ENCODE measurements around the gene ACSM2A. TPM values are rescaled to one million over a fixed set of nuclear protein-coding genes. Genes with fewer than 3 reads are reported as not detected.
"Not testable (repeated sequence)": the region's sequence is repeated elsewhere in the genome, so short reads cannot be mapped to it uniquely, and the experiment has no call there.

Gene ACSM2A
- total and polyA plus RNA-seq, 9 of the 15 experiments (the other 6 are each of a cell fraction or from before 2014, with no cell fraction given) = 0.09 TPM; not detected in 8

DNA sequence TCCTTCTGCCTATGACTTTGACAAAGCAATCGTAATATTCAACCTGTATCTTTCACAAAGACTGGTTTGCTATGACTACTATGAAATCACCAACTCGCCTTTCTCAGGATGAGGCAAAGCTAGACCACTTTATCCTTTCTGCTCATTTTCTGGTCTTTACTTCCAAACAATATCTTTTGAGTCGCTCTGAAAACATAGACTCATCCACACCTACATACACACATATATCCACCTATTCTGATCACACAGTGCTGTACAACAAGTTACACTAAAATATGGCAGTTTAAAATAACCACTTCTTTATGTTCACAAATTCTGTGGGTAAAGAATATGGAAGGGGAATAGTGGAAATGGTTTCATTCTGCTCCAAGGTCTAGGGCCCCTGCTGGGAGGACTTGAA, 39.7 kb downstream of the ACSM2A start:
- FAIRE-seq; H3K36me3 ChIP-seq (ENCODE audit: control insufficient read depth, insufficient read depth, low read length); H2AFZ ChIP-seq (ENCODE audit: low read depth, low read length); H3K9me3 ChIP-seq (replicated peaks; ENCODE audit: control insufficient read depth, insufficient read depth, low read depth, low read length); POLR2A ChIA-PET; H3K4me1 ChIP-seq (replicated peaks in 1 of 2; ENCODE audit: control insufficient read depth in 2 of 2, insufficient read depth in 2 of 2, low read length in 2 of 2); DNase-seq (ENCODE audit: extremely low read depth in 1 of 4, low spot score in 3 of 4); intact Hi-C loops (cut with micrococcal nuclease); H3K27ac ChIP-seq (ENCODE audit: extremely low read depth, low read depth, low read length); H4K20me1 ChIP-seq (replicated peaks; ENCODE audit: control insufficient read depth, insufficient read depth, low read length); H3K9ac ChIP-seq (ENCODE audit: insufficient read depth in 1 of 2, low read depth in 2 of 2, low read length in 2 of 2); H3K4me3 ChIP-seq; ATAC-seq; H3K4me2 ChIP-seq (ENCODE audit: insufficient read depth, low read length); H3K27me3 ChIP-seq (ENCODE audit: control insufficient read depth in 2 of 2, insufficient read depth in 2 of 2, low read length in 2 of 2); in situ Hi-C loops (cut with MboI); H3K79me2 ChIP-seq (ENCODE audit: control insufficient read depth, insufficient read depth, low read length); CTCF ChIA-PET (ENCODE audit: low intra/inter-chr PET ratio); H3K9me1 ChIP-seq (ENCODE audit: control insufficient read depth, insufficient read depth, low read length); BruUV-seq (replicated peaks): not testable (repeated sequence)
- WGBS (ENCODE audit: insufficient coverage, low coverage, missing lambda C conversion rate) = no CpG with 5 or more reads among the region's 3 CpGs

DNA sequence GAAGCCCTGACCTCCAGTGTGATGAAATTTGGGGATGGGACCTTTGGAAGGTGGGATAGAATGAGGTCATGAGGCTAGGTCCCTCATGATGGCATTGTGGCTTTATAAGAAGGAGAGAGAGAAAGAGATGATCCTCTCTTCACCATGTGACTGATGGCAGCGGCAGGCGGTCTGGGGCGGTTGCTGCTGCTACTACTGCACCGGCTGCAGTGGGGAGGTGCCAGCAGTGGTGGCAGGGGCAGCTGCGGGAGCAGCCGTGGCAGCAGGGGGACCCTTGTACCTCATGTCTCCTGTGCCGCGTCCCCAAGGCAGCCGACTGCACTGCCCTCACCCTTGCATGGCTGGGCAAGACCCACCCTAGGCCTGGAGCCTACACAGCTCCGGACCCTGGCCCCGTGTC, 40.1 kb downstream of the ACSM2A start:
- BruUV-seq (replicated peaks); H3K27me3 ChIP-seq (ENCODE audit: control insufficient read depth in 2 of 2, insufficient read depth in 2 of 2, low read length in 2 of 2); CTCF ChIA-PET (ENCODE audit: low intra/inter-chr PET ratio); H3K9me1 ChIP-seq (ENCODE audit: control insufficient read depth, insufficient read depth, low read length); H3K27ac ChIP-seq (ENCODE audit: extremely low read depth, low read depth, low read length); H3K9ac ChIP-seq (ENCODE audit: insufficient read depth in 1 of 2, low read depth in 2 of 2, low read length in 2 of 2); H3K4me2 ChIP-seq (ENCODE audit: insufficient read depth, low read length); H3K79me2 ChIP-seq (ENCODE audit: control insufficient read depth, insufficient read depth, low read length); H2AFZ ChIP-seq (ENCODE audit: low read depth, low read length); intact Hi-C loops (cut with micrococcal nuclease); H3K4me3 ChIP-seq; H4K20me1 ChIP-seq (replicated peaks; ENCODE audit: control insufficient read depth, insufficient read depth, low read length); ATAC-seq; FAIRE-seq; H3K9me3 ChIP-seq (replicated peaks; ENCODE audit: control insufficient read depth, insufficient read depth, low read depth, low read length); DNase-seq (ENCODE audit: extremely low read depth in 1 of 4, low spot score in 3 of 4); POLR2A ChIA-PET; H3K36me3 ChIP-seq (ENCODE audit: control insufficient read depth, insufficient read depth, low read length); in situ Hi-C loops (cut with MboI); H3K4me1 ChIP-seq (replicated peaks in 1 of 2; ENCODE audit: control insufficient read depth in 2 of 2, insufficient read depth in 2 of 2, low read length in 2 of 2): not testable (repeated sequence)
- WGBS (ENCODE audit: insufficient coverage, low coverage, missing lambda C conversion rate) = no CpG with 5 or more reads among the region's 11 CpGs

All from K562 (cell line).